K562 (cell line): ENCODE measurements around the gene PPP4R4. TPM values are rescaled to one million over a fixed set of nuclear protein-coding genes. Genes with fewer than 3 reads are reported as not detected.

Experiments
- ATAC-seq: fragments of 200-7000 bp; cut with Tn5 transposase; 3 replicates; pipeline ENCODE4 v1.9.1; 2020; ENCODE audit warnings: moderate library complexity
- BruUV-seq: library from RNA; stranded (reverse); fragments of 400-500 nt; replicated peaks from 2 replicates; lab custom pipeline; 2021; lab: Mats Ljungman, UMichigan
- CTCF ChIA-PET: fragments of 300-600 bp; formaldehyde crosslinking; extraction: SDS; loops from one replicate; lab custom pipeline; 2021; ENCODE audit warnings: low intra/inter-chr PET ratio; lab: Yijun Ruan, JAX
- POLR2A ChIA-PET: fragments of 300-600, 350-650 bp; sonication (Branson Sonifier 250); formaldehyde crosslinking; extraction: SDS; loops from one replicate; lab custom pipeline; 2021; ENCODE audit warnings: antibody characterized with exemption, inconsistent platforms; lab: Yijun Ruan, JAX
- DNase-seq, 4 experiments: peaks; one replicate each; pipeline versions ENCODE4 v3.0.0 to v3.0.0-alpha.2; 2011 to 2018; ENCODE audit warnings: low spot score in 3 of 4, mixed read lengths in 3 of 4; ENCODE audit errors: extremely low read depth in 1 of 4
- FAIRE-seq: peaks from 2 replicates; lab custom pipeline; 2011; peaks lifted over from hg19 to GRCh38; lab: Jason Lieb, UNC
- H2AFZ ChIP-seq: 2 replicates; pipeline ENCODE4 v1.6.0; 2011; ENCODE audit warnings: low read depth, low read length, control low read depth, inconsistent platforms
- H3K27ac ChIP-seq: fragments of 200-600 bp; 3 replicates; pipeline ENCODE4 v1.8.0; 2011; ENCODE audit warnings: low read depth, mild to moderate bottlenecking, control low read depth, inconsistent platforms, low read length, moderate library complexity, mixed read lengths; ENCODE audit errors: extremely low read depth
- H3K27me3 ChIP-seq, 2 experiments: fragments of 300-600 bp in 1 of 2; 2 replicates in 1 of 2; 3 replicates in 1 of 2; pipeline versions ENCODE4 v1.6.0 to v1.8.0; 2011; ENCODE audit warnings: inconsistent platforms in 2 of 2, low read length in 2 of 2, mild to moderate bottlenecking in 1 of 2, mixed read lengths in 1 of 2, moderate library complexity in 1 of 2; ENCODE audit not compliant: control insufficient read depth in 2 of 2, insufficient read depth in 2 of 2
- H3K36me3 ChIP-seq: fragments of 300-600 bp; 3 replicates; pipeline ENCODE4 v1.8.0; 2011; ENCODE audit warnings: mild to moderate bottlenecking, low read length, inconsistent platforms; ENCODE audit not compliant: control insufficient read depth, insufficient read depth
- H3K4me1 ChIP-seq, 2 experiments: fragments of 200-600 bp in 1 of 2; replicated peaks in 1 of 2; 2 replicates in 1 of 2; 3 replicates in 1 of 2; pipeline versions ENCODE4 v1.5.1 to v1.8.0; 2011; ENCODE audit warnings: inconsistent platforms in 2 of 2, low read length in 2 of 2, mild to moderate bottlenecking in 1 of 2, mixed read lengths in 1 of 2, moderate library complexity in 1 of 2; ENCODE audit not compliant: control insufficient read depth in 2 of 2, insufficient read depth in 2 of 2
- H3K4me2 ChIP-seq: 2 replicates; pipeline ENCODE4 v1.6.1; 2011; ENCODE audit warnings: low read length, control low read depth, inconsistent platforms, mixed read lengths; ENCODE audit not compliant: insufficient read depth
- H3K4me3 ChIP-seq: fragments of 200-600 bp; sonication (generic), shearing (Covaris generic); 2 replicates; pipeline ENCODE4 v1.5.1; 2016; ENCODE audit warnings: control low read depth, inconsistent platforms
- H3K79me2 ChIP-seq: fragments of 200-600 bp; 3 replicates; pipeline ENCODE4 v1.8.0; 2011; ENCODE audit warnings: low read length, inconsistent platforms; ENCODE audit not compliant: control insufficient read depth, insufficient read depth
- H3K9ac ChIP-seq, 2 experiments: 2 replicates each; pipeline versions ENCODE4 v1.6.0 to v1.6.1; 2011; ENCODE audit warnings: low read depth in 2 of 2, low read length in 2 of 2, control low read depth in 1 of 2, inconsistent platforms in 1 of 2, mild to moderate bottlenecking in 1 of 2, mixed read lengths in 1 of 2; ENCODE audit not compliant: insufficient read depth in 1 of 2
- H3K9me1 ChIP-seq: one replicate; pipeline ENCODE4 v1.6.0; 2011; ENCODE audit warnings: inconsistent platforms, mild to moderate bottlenecking, low read length, moderate library complexity; ENCODE audit not compliant: control insufficient read depth, insufficient read depth
- H3K9me3 ChIP-seq: replicated peaks from 2 replicates; pipeline ENCODE4 v1.5.1; 2011; ENCODE audit warnings: low read depth, low read length, inconsistent platforms; ENCODE audit not compliant: control insufficient read depth, insufficient read depth
- H4K20me1 ChIP-seq: replicated peaks from 2 replicates; pipeline ENCODE4 v1.6.1; 2011; ENCODE audit warnings: low read length, inconsistent platforms, mixed read lengths; ENCODE audit not compliant: control insufficient read depth, insufficient read depth
- CREB5 ChIP-seq: fragments of 250-450 bp; sonication (Bioruptor Pico); IDR thresholded peaks from 2 replicates; pipeline ENCODE4 v1.5.0; 2020; ENCODE audit warnings: mild to moderate bottlenecking
- EP400 ChIP-seq: fragments of 450-650 bp; IDR thresholded peaks from 2 replicates; pipeline ENCODE4 v1.6.1; 2017; ENCODE audit warnings: antibody characterized with exemption, mild to moderate bottlenecking, moderate library complexity
- NCOA4 ChIP-seq: fragments of 450-650 bp; IDR thresholded peaks from 2 replicates; pipeline ENCODE4 v1.6.1; 2018; ENCODE audit warnings: mild to moderate bottlenecking; ENCODE audit not compliant: partially characterized antibody
- SOX6 ChIP-seq: fragments of 450-650 bp; IDR thresholded peaks from 2 replicates; pipeline ENCODE4 v1.6.1; 2014; ENCODE audit warnings: mild to moderate bottlenecking
- SP2 ChIP-seq: IDR thresholded peaks from 2 replicates; pipeline ENCODE4 v1.6.1; 2011; ENCODE audit warnings: mild to moderate bottlenecking, low read depth, low read length, moderate library complexity; ENCODE audit not compliant: poor library complexity, severe bottlenecking; ENCODE audit errors: extremely low read depth
- XRCC4 ChIP-seq: IDR thresholded peaks from one replicate; pipeline ENCODE4 v1.6.1; 2011; ENCODE audit not compliant: insufficient read depth, insufficient read length; ENCODE audit errors: extremely low read depth
- ZNF586 ChIP-seq: fragments of 450-650 bp; formaldehyde crosslinking; conservative IDR thresholded peaks from 2 replicates; pipeline ENCODE4 v1.4.0; 2020; ENCODE audit warnings: mild to moderate bottlenecking, moderate library complexity
- WGBS: fragments of 100-300 bp; shearing (Covaris generic); methylation state at CpG from one replicate; pipeline ENCODE4 v1.1.6; 2016; ENCODE audit warnings: low coverage, mixed read lengths; ENCODE audit not compliant: insufficient coverage; ENCODE audit errors: missing lambda C conversion rate; 5-methylcytosine and 5-hydroxymethylcytosine counted together
- in situ Hi-C: fragments of 300-500 bp; cut with MboI; formaldehyde crosslinking; loops from 4 replicates; pipeline ENCODE4 v1.15.0; 2018; ENCODE audit warnings: inconsistent platforms, mixed read lengths
- intact Hi-C: fragments of 100-400 bp; cut with micrococcal nuclease; formaldehyde crosslinking; loops from 2 replicates; pipeline ENCODE4 v1.14.2; 2022
- polyA plus RNA-seq, 8 experiments: library from polyadenylated mRNA; depleted of rRNA in 4 of 8; stranded (reverse) in 5 of 8; unstranded in 3 of 8; fragments of >200 nt; fragmentation: Nextera tagmentation in 2 of 8; fragmentation: Illumina TruSeq in 1 of 8; extraction: Ambion mirVana in 2 of 8; extraction: Trizol in 1 of 8; gene quantifications; 2 replicates each; pipeline versions ENCODE4 v1.2.1 to v1.2.3, GENCODE V29; 2011 to 2014; ENCODE audit warnings: inconsistent platforms in 1 of 8, missing spikeins in 1 of 8
- total RNA-seq, 7 experiments: library from RNA; depleted of rRNA in 6 of 7; stranded (reverse); fragments of >200 nt in 6 of 7; fragmentation: Illumina TruSeq in 2 of 7; extraction: Trizol in 2 of 7; gene quantifications; 2 replicates each; pipeline versions ENCODE4 v1.2.1 to v1.2.3, GENCODE V29; 2011 to 2021; ENCODE audit warnings: low replicate concordance in 1 of 7

PPP4R4 gene
- total and polyA plus RNA-seq, 9 of the 15 experiments (the other 6 are each of a cell fraction or from before 2014, with no cell fraction given) = 0.11 to 0.26 TPM; not detected in 7

- POLR2A ChIA-PET = no interaction called here
- no peak for FAIRE-seq
- no peaks in the 10 kb centered on the region for H3K36me3 ChIP-seq
- H3K4me1 ChIP-seq = no peaks in the 10 kb centered on the region
- intact Hi-C loops = no loop called here
- BruUV-seq = no TSS peak
- H3K79me2 ChIP-seq = no peaks in the 10 kb centered on the region
- H3K27me3 ChIP-seq = no peaks in the 10 kb centered on the region
- H3K9me3 ChIP-seq = no peaks in the 10 kb centered on the region
- in situ Hi-C loops = no loop called here
- CTCF ChIA-PET = no interaction called here
- no peak overlapping the region for H3K4me3 ChIP-seq
- TF ChIP-seq CREB5 (CRISPR knock-in tag) (no peak), SP2 (no peak), SOX6 (no peak), ZNF586 (CRISPR knock-in tag) (no peak), XRCC4 (no peak), NCOA4 (no peak), EP400 (no peak)
- H3K27ac ChIP-seq = no peak overlapping the region
- H3K9ac ChIP-seq = no peak overlapping the region
- no peak for DNase-seq
- H2AFZ ChIP-seq = no peak overlapping the region
- H3K9me1 ChIP-seq = no peaks in the 10 kb centered on the region
- H4K20me1 ChIP-seq = no peaks in the 10 kb centered on the region
- WGBS = 0% methylated on average over 2 of the region's 2 CpGs
- H3K4me2 ChIP-seq = no peak overlapping the region
- ATAC-seq = no peak
Observed at GRCh38 chr14:94328196-94328595, 154.1 kb downstream of the PPP4R4 start.

Other genes with a start within 250 kb of the PPP4R4 start
Only the 7 nearest of the 12 such genes appear.
- gene OTUB2, start 148.0 kb upstream of the PPP4R4 start, total RNA-seq (2014; rRNA removed) = 0.23 and 0.24 TPM in 2 replicates
- gene OTUB2, start 148.0 kb upstream of the PPP4R4 start, total RNA-seq (2014; rRNA removed; fragmentation: Illumina TruSeq; extraction: Trizol) = 0.07 and 0.35 TPM in 2 replicates
- gene OTUB2, start 148.0 kb upstream of the PPP4R4 start, total RNA-seq (2015; rRNA removed; fragmentation: Illumina TruSeq; extraction: Trizol) = 0.11 and 0.15 TPM in 2 replicates
- gene OTUB2, start 148.0 kb upstream of the PPP4R4 start, total RNA-seq (2021) = 0.31 and 0.34 TPM in 2 replicates
- gene OTUB2, start 148.0 kb upstream of the PPP4R4 start, polyA plus RNA-seq (2011; rRNA removed) = 0.11 and 0.20 TPM in 2 replicates
- 0.15 and 0.21 TPM in 2 replicates for gene OTUB2, start 148.0 kb upstream of the PPP4R4 start, polyA plus RNA-seq (2014; fragmentation: Illumina TruSeq; extraction: Trizol)
- gene OTUB2, start 148.0 kb upstream of the PPP4R4 start, polyA plus RNA-seq (2014; fragmentation: Nextera tagmentation; extraction: Ambion mirVana) = under 1 TPM; 0.01 to 0.08 TPM
- gene OTUB2, start 148.0 kb upstream of the PPP4R4 start, polyA plus RNA-seq (2014; rRNA removed) = 0.08 and 0.26 TPM in 2 replicates
- gene DDX24, start 93.1 kb upstream of the PPP4R4 start, total RNA-seq (2014; rRNA removed) = 98.3 and 104 TPM in 2 replicates
- 129 and 139 TPM in 2 replicates for gene DDX24, start 93.1 kb upstream of the PPP4R4 start, total RNA-seq (2014; rRNA removed; fragmentation: Illumina TruSeq; extraction: Trizol)
- 122 and 125 TPM in 2 replicates for gene DDX24, start 93.1 kb upstream of the PPP4R4 start, total RNA-seq (2015; rRNA removed; fragmentation: Illumina TruSeq; extraction: Trizol)
- 118 and 127 TPM in 2 replicates for gene DDX24, start 93.1 kb upstream of the PPP4R4 start, total RNA-seq (2021)
- 95.7 and 98.6 TPM in 2 replicates for gene DDX24, start 93.1 kb upstream of the PPP4R4 start, polyA plus RNA-seq (2011; rRNA removed)
- gene DDX24, start 93.1 kb upstream of the PPP4R4 start, polyA plus RNA-seq (2014; fragmentation: Illumina TruSeq; extraction: Trizol) = 139 and 175 TPM in 2 replicates
- gene DDX24, start 93.1 kb upstream of the PPP4R4 start, polyA plus RNA-seq (2014; fragmentation: Nextera tagmentation; extraction: Ambion mirVana) = 100 to 1,000 TPM in 1 of 2 experiments, 10 to 100 TPM in 1; 95.1 to 136 TPM
- 67.4 and 82.4 TPM in 2 replicates for gene DDX24, start 93.1 kb upstream of the PPP4R4 start, polyA plus RNA-seq (2014; rRNA removed)
- 20.3 and 24.6 TPM in 2 replicates for gene IFI27L1, start 93.0 kb upstream of the PPP4R4 start, total RNA-seq (2014; rRNA removed)
- 13.8 and 19.7 TPM in 2 replicates for gene IFI27L1, start 93.0 kb upstream of the PPP4R4 start, total RNA-seq (2014; rRNA removed; fragmentation: Illumina TruSeq; extraction: Trizol)
- gene IFI27L1, start 93.0 kb upstream of the PPP4R4 start, total RNA-seq (2015; rRNA removed; fragmentation: Illumina TruSeq; extraction: Trizol) = 17.6 and 17.8 TPM in 2 replicates
- gene IFI27L1, start 93.0 kb upstream of the PPP4R4 start, total RNA-seq (2021) = 20.2 and 23.8 TPM in 2 replicates
- 28.0 and 31.9 TPM in 2 replicates for gene IFI27L1, start 93.0 kb upstream of the PPP4R4 start, polyA plus RNA-seq (2011; rRNA removed)
- 14.5 and 19.3 TPM in 2 replicates for gene IFI27L1, start 93.0 kb upstream of the PPP4R4 start, polyA plus RNA-seq (2014; fragmentation: Illumina TruSeq; extraction: Trizol)
- 10 to 100 TPM; 22.8 to 28.0 TPM for gene IFI27L1, start 93.0 kb upstream of the PPP4R4 start, polyA plus RNA-seq (2014; fragmentation: Nextera tagmentation; extraction: Ambion mirVana)
- 25.0 and 25.6 TPM in 2 replicates for gene IFI27L1, start 93.0 kb upstream of the PPP4R4 start, polyA plus RNA-seq (2014; rRNA removed)
- 0.45 and 0.98 TPM in 2 replicates for gene IFI27, start 63.6 kb upstream of the PPP4R4 start, total RNA-seq (2014; rRNA removed)
- 0.95 and 1.1 TPM in 2 replicates for gene IFI27, start 63.6 kb upstream of the PPP4R4 start, total RNA-seq (2014; rRNA removed; fragmentation: Illumina TruSeq; extraction: Trizol)
- gene IFI27, start 63.6 kb upstream of the PPP4R4 start, total RNA-seq (2015; rRNA removed; fragmentation: Illumina TruSeq; extraction: Trizol) = 1.6 and 1.8 TPM in 2 replicates
- gene IFI27, start 63.6 kb upstream of the PPP4R4 start, total RNA-seq (2021) = 1.0 and 1.3 TPM in 2 replicates
- gene IFI27, start 63.6 kb upstream of the PPP4R4 start, polyA plus RNA-seq (2011; rRNA removed) = 2.0 TPM in 2 replicates
- 0.19 and 1.2 TPM in 2 replicates for gene IFI27, start 63.6 kb upstream of the PPP4R4 start, polyA plus RNA-seq (2014; fragmentation: Illumina TruSeq; extraction: Trizol)
- 1 to 10 TPM; 2.4 to 3.4 TPM for gene IFI27, start 63.6 kb upstream of the PPP4R4 start, polyA plus RNA-seq (2014; fragmentation: Nextera tagmentation; extraction: Ambion mirVana)
- 0.89 TPM in 1 of 2 replicates, not detected in the other for gene IFI27, start 63.6 kb upstream of the PPP4R4 start, polyA plus RNA-seq (2014; rRNA removed)
- gene IFI27L2, start 44.7 kb upstream of the PPP4R4 start, total RNA-seq (2014; rRNA removed) = 8.0 and 9.3 TPM in 2 replicates
- 2.3 and 2.7 TPM in 2 replicates for gene IFI27L2, start 44.7 kb upstream of the PPP4R4 start, total RNA-seq (2014; rRNA removed; fragmentation: Illumina TruSeq; extraction: Trizol)
- 4.1 and 6.1 TPM in 2 replicates for gene IFI27L2, start 44.7 kb upstream of the PPP4R4 start, total RNA-seq (2015; rRNA removed; fragmentation: Illumina TruSeq; extraction: Trizol)
- gene IFI27L2, start 44.7 kb upstream of the PPP4R4 start, total RNA-seq (2021) = 4.4 and 5.5 TPM in 2 replicates
- gene IFI27L2, start 44.7 kb upstream of the PPP4R4 start, polyA plus RNA-seq (2011; rRNA removed) = 3.3 and 4.1 TPM in 2 replicates
- gene IFI27L2, start 44.7 kb upstream of the PPP4R4 start, polyA plus RNA-seq (2014; fragmentation: Illumina TruSeq; extraction: Trizol) = 2.5 and 3.8 TPM in 2 replicates
- 1 to 10 TPM; 1.0 to 3.0 TPM for gene IFI27L2, start 44.7 kb upstream of the PPP4R4 start, polyA plus RNA-seq (2014; fragmentation: Nextera tagmentation; extraction: Ambion mirVana)
- gene IFI27L2, start 44.7 kb upstream of the PPP4R4 start, polyA plus RNA-seq (2014; rRNA removed) = 5.9 and 9.0 TPM in 2 replicates
- not detected in 2 replicates for gene SERPINA10, start 118.9 kb downstream of the PPP4R4 start, total RNA-seq (2014; rRNA removed)
- not detected in 2 replicates for gene SERPINA10, start 118.9 kb downstream of the PPP4R4 start, total RNA-seq (2014; rRNA removed; fragmentation: Illumina TruSeq; extraction: Trizol)
- gene SERPINA10, start 118.9 kb downstream of the PPP4R4 start, total RNA-seq (2015; rRNA removed; fragmentation: Illumina TruSeq; extraction: Trizol) = not detected in 2 replicates
- not detected in 2 replicates for gene SERPINA10, start 118.9 kb downstream of the PPP4R4 start, total RNA-seq (2021)
- not detected in 2 replicates for gene SERPINA10, start 118.9 kb downstream of the PPP4R4 start, polyA plus RNA-seq (2011; rRNA removed)
- gene SERPINA10, start 118.9 kb downstream of the PPP4R4 start, polyA plus RNA-seq (2014; fragmentation: Illumina TruSeq; extraction: Trizol) = not detected in 2 replicates
- not detected for gene SERPINA10, start 118.9 kb downstream of the PPP4R4 start, polyA plus RNA-seq (2014; fragmentation: Nextera tagmentation; extraction: Ambion mirVana)
- gene SERPINA10, start 118.9 kb downstream of the PPP4R4 start, polyA plus RNA-seq (2014; rRNA removed) = not detected in 2 replicates
- gene SERPINA6, start 149.0 kb downstream of the PPP4R4 start, total RNA-seq (2014; rRNA removed) = not detected in 2 replicates
- gene SERPINA6, start 149.0 kb downstream of the PPP4R4 start, total RNA-seq (2014; rRNA removed; fragmentation: Illumina TruSeq; extraction: Trizol) = not detected in 2 replicates
- not detected in 2 replicates for gene SERPINA6, start 149.0 kb downstream of the PPP4R4 start, total RNA-seq (2015; rRNA removed; fragmentation: Illumina TruSeq; extraction: Trizol)
- gene SERPINA6, start 149.0 kb downstream of the PPP4R4 start, total RNA-seq (2021) = not detected in 2 replicates
- gene SERPINA6, start 149.0 kb downstream of the PPP4R4 start, polyA plus RNA-seq (2011; rRNA removed) = not detected in 2 replicates
- not detected in 2 replicates for gene SERPINA6, start 149.0 kb downstream of the PPP4R4 start, polyA plus RNA-seq (2014; fragmentation: Illumina TruSeq; extraction: Trizol)
- not detected for gene SERPINA6, start 149.0 kb downstream of the PPP4R4 start, polyA plus RNA-seq (2014; fragmentation: Nextera tagmentation; extraction: Ambion mirVana)
- not detected in 2 replicates for gene SERPINA6, start 149.0 kb downstream of the PPP4R4 start, polyA plus RNA-seq (2014; rRNA removed)